ENCODE results near the gene RIOX2.

The RIOX2 gene

DNA sequence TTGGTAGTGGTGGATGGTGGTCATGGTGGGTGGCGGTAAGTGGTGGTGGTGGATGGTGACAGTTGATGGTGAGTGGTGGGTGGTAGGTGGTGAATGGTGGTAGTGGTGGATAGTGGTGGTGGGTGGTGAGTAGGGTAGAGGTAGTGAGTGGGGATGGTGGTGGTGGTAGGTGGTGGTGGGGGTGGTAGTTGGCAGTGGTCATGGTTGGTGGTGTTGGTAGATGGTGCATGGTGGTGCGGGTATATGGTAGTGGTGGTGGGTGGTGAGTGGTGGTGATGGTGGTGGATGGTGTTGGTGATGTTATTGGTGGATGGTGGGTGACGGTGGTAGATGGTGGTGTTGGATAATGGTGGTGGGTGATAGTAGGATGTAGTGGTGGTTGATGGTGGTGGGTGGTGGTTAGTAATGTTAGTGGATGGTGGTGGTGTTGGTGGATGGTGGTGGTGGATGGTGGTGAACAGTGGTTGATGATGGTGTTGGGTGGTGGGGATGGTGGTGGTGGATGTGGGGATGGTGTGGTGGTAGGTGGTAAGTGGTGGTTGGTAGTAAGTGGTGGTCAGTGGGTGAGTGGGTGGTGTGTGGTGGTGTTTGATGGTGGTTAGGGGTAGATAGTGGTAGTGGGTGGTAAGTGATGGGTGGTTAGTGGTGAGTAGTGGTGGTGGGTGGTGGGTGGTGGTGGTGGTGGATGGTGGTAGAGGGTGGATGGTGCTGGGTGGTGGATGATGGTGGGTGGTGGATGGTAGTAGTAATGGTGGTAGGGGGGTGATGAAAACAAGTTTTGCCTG lies 16.7 kb upstream of the RIOX2 start:
- no peak for DNase-seq

DNA sequence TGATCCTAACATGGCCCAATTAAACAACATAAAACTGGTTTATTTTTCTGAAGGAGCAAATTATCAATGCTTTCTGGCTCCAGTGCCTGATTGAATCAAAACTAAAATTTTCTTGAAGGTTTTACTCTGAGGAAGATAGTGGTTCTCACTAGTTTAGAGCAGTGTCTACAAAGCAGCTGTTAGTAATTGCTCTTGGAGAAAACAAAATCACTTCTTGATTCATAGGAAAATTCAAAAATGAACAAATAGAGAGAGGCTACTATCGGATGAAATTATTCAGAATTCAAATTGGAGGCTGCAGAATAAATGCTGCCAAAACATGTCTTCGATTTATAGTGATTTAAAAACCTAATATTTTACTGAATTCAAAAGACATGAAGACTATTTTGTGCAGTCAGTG lies 15.1 kb upstream of the RIOX2 start:
- DNase-seq, result no peak

DNA sequence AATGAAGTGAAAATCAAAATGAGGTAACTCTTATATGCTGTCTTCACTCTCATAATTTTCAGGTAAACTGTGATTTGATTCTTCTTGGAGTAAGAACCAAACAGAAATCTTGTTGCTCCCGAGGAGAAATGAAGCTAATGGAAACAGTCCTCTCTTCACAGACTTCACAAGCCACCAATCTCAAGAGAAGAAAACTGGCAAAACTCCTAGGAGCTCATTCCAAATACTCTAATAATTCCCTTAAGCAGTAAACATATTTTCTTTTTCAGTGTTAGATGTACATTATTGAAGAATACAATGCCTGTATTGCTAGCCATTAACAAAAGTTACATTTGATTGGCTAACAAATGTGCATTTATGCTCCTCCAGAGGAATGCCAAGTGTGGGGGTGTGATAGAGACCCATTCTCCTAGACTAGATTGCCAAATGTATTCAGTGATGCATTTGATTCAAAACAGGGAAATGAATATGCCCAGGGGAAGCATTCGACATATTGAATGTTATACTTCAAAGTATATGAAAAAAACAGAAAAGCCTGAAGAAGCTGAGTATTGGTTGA lies 11.8 kb upstream of the RIOX2 start:
- no peak for DNase-seq

DNA sequence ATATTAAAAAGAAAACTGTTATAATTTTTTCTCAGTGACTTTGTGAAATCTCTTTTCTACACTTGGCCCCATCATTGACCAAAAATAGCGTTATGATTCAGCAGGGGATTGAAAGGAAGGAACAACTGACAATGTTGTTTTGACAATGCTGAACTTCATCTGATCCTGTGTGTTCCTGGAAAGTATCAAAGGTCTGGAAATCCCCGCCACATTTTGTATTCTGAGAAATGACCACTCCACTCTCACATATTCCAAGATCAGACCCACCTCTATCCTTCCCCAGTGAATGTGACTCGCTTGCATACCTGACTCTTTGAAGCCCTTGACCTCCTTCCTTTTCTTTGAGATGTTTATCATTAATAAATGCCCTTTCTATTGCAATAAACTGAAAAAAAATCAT lies 9.7 kb upstream of the RIOX2 start:
- no peak for DNase-seq

DNA sequence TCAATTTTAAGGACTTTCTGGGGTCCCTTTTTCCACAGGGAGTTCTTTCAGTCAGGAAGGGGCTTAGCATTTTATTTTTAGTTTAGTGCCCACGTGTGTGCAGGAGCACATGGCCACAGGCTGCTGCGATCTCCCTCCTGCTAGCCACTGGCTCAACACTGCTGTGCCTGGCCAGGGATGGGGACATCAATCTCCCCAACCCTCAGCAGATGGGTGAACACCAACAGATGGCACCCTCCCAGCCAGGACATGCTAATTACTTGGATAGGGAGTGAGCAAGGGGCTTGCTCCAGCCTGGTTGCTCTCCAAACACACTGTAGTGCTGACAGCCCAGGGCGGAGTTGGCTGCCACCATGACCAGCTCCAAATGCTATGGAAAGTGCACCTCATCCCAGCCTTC lies 7.4 kb upstream of the RIOX2 start:
- no peak for DNase-seq

DNA sequence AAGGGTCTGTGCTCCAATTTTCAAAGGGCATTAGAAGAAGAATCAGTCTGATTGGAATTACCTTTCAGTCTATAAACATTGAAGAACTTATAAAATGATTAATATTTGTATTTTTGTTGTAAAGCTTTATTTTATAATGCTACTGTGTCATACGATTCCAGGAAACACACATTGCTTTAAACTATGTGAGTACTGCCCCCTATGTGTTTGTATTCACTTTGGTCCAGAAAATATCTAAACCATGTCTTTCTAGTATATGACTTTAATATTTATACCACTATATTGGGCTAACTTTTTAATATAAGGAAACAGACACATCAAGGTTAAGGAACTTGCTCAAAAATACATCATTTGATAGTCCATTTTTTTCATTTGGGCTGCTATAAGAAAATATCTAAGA lies 3.2 kb upstream of the RIOX2 start:
- DNase-seq, result no peak

DNA sequence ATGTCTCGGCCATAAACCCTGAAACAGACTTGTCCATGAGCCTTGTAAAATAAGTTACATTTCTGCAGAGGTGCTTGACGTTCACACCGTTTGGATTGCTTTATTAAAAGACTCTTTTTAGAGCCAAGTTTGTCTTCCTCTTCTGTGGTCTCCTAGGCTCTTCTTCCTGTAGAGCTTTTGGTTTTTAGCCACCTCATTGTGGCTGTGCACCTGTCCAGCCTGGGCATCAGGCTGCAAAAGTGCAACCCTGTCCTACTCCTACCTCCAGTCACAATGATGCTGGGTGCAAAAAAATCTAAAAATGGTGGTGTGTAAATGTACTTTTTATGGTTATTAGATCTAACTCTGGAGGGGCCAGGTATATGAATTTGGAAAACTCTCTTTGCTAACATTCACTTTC lies 2.8 kb upstream of the RIOX2 start:
- no peak for DNase-seq

DNA sequence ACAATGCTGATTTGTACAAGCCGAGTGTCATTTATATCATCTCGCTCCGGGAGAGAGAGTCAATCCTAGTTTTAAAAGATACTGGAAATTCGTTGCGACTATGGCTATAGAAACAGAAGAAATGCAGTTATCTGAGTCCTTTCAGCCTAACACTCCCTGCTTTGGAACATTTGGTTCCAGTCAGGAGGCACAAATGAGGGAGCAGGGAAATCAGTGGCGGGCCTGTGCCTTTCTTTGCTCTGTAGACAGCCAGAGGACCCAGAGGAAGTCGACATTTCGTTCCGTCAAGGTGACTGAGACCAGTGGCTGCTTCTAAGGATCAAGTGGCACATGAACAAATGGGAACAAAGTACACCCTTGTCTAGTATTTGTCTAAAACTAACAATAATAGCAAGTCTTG lies 745 bp upstream of the RIOX2 start:
- DNase-seq, result no peak

DNA sequence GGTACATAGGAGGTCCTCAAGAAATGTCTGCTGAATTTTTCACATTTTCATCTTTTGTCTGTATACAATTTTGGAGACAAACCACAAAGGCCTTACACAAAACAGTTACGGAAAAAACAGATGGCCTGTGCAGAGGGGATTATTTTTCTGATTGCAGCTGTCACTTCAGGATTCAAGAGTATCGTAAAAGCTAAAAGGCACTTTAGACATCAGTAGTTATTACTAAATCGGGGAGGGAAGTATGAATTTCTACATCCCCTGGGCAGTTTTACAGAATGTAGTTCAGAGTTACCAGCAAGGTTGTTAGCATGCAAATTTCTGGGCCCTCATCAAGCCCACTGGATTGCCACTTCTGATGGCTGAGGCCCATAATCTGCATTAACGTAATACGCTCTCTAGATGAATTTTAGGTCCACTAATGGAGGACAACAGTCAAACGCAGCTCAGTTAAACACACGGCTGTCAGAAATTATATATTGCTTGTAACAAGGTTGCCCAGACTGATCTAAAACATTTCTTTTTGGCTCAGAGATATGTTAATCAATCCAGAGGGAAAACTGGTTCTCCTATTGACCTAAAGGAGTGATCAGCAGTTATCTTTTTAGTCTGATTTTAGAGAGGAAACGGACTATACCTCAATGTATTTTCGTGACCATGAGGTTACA lies 1.1 kb downstream of the RIOX2 start:
- DNase-seq, result peak; percentile 12

DNA sequence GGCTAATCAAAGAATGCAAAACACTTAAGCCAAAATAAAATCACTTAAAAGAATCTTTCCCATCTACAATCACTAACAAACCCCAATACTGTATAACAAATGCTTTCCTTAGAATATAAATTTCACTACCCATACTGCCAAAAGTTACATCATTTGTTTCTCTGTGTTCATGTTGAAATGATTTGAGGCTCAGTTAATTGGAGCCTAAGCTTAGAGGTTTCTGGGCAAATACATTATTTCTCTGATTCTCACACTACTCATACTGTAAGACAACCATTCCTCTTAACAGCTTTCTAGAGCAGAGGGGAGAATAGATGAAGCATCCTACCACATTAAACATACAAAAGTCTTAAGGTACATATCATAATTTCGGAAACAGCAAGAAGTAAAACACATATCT lies 2.1 kb downstream of the RIOX2 start:
- DNase-seq, result no peak

DNA sequence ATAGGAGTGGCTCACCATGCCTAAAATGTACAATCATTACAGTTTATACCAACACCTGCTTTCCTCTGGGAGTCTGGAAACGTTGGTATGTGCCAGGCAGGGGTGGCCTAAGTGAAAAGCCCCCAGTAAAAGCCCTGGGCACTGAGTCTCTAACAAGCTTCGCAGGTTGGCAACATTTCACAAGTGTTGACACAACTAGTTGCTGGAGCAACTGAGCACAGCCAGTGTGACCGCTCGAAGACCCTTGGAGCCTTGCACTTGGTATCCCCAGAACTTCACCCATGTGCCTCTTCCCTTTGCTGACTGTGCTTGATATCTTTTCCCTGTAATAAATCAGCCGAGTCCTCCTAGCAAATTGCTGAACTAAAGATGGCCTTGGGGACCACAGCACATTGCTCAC lies 2.7 kb downstream of the RIOX2 start:
- DNase-seq, result no peak

DNA sequence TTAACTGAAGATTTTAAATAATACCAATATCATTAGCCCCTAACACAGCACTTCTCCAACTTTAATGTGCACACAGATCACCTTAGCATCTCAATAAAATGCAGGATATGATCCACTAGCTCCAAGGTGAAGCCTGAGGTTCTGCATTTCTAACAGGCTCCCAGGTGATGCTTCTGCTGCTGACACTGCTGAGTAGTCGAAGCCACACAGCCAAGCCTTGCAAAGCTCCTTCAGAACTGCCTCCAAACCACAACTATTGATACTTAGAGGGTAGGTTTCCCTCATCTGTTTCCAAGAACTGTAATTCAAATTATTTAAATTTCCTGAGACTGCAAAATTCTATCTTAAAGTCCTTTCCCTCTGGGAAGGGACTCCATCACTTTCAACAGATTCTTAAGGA lies 3.9 kb downstream of the RIOX2 start:
- no peak for DNase-seq

DNA sequence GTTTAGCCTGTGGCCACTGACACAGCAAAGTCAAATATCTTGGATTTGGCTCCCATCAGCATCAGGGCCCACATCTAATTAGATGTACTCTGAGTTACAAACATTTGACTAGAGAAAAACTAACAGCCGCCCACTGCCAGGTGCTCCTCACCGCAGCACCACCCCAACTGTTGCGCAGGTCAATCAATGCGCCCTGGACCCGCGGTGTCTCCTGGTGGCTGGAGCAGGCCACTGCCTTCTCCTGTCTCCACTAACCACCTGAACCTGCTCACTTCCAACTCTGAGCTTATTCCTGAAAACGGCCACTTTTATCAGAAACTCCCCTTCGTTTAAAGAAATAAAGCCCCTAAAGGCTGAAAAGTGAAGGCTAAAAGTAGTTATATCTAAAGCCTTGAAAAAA lies 4.3 kb downstream of the RIOX2 start:
- DNase-seq, result no peak

DNA sequence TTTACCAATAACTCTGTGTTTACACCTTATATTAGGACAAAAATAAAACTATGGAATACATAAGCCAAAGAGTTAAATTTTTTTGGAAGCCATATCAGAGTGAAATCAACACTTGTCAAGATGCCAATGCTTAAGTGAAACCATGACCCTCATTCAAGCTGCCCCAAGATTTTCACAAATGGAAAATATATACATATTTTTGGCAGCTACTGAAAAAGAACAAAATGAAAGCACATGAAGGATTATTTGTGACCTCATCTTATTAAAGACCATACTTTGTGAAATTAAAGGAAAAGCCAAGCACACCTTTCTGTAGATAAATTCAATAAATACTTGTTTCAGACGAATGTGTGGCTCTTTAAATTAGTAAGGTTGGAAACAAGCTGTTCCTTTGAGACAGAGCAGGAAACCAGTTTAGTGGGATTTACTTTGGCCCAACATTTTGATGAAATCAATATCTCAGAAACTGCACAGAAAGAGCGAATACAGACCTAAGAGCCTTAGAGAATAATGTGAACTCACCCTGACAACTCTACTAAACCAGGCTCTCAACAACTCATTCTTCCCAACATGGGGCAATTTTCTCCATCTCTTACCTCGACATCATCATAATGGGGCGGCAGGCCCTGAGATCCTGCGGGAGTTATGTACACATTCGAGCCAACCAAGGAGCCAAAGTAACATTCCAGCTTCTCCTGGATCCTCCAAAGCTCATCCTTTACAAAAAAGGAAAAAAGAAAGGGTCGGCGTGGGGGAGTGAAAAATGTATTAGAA lies 11.1 kb downstream of the RIOX2 start:
- DNase-seq, result no peak

DNA sequence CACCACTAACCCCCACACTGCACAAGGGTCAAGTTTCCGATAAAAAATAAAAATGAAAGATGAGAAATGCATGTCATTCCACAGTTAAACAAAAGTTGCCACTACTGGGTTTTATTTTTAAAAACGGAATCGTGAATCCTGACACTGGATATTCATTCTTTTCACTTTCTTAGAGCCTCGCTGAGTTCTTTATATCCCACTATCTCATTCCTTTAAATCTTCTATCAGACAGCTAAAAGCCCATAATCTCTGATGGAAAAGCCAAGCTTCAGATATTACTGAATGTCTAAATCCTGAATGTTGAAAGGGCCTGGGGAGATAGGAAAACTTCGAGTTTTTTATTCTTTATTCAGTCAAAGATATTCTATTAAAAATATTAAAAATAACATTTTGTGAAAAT lies 11.7 kb downstream of the RIOX2 start:
- DNase-seq, result no peak

DNA sequence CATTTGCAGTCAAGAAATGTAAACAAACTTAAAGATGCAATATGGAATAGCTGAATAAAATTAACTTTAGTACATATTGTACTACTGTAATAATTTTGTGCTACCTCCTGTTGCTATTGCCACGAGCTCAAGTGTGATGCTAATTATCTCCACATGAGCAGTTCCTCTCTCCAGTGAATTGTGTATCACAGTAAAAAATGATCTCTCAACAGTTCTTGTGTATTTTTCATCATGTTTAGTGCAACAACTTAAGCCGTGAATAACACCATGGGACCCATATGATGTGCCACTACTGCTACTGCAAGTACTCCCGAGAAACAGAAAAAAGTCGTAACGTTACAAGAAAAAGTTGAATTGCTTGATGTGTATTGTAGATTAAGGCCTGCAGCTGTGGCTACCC lies 12.4 kb downstream of the RIOX2 start:
- no peak for DNase-seq

DNA sequence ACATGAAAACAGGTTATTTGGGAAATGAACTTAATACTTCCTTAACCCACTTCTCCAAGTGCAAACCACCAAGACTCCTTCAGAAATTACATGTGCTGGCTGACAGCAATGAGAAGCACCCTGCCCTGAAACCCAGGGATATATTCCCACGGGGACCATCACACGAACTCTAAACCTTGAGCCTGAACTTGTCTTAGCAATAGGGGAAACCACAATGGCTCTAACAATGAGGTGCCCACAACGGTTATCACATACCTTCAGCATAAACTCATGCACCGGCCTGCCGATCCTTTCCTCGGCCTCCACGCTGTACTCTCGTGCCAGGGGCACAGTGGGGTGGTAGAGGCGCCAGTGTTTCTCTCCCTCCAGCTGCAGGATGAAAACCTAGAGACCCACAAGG lies 13.4 kb downstream of the RIOX2 start:
- DNase-seq, result peak; percentile 38

DNA sequence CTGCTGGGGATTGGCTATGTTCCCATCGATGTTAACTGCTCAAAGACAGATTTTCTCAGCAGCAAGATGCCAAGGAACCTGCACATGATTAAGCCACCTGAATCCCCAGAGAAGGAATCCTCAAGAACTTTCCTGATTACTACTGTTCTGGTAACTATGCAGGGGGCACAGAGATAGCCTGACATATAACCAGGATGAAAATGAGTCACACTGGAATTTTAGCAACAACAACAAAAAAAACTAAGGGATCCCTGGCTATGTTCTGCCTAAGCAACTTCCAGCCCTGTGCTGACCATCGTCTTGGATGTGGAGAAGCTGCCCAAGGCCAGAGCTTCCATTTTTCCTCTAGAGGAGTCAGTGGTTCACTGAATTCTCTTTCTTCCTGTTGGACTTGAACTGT lies 13.8 kb downstream of the RIOX2 start:
- DNase-seq, result no peak

DNA sequence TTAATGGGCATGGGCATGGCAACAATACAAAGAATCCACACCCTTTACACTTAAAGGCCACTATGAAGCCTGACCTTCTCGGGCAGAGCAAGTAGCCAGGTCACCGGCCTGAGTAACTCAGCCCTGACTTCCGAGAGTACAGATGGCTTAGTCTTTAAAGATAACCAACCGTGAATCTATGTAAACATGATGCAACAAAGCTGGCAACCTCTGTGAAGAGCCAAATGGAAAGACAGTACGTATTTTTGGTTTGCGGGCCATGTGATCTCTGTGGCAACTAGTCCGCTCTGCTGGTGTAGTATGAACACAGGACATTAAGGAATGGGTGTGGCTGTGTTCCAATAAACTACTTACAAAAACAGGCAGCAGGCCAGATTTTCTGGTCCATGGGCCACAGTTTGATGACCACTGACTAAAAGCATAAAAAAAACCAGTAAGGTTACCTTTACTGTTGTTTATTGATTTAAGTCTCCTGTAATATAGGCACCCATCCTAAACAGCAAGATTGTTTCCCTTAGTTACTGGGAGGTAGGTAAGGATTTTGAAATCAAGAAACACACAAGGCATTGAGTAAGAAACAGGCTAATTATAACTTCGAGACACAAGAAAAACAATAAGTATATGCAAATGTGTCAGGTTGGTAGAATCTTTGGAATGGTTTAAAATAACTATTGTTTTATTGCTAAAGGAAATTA lies 14.5 kb downstream of the RIOX2 start:
- peak; percentile 7 for DNase-seq

DNA sequence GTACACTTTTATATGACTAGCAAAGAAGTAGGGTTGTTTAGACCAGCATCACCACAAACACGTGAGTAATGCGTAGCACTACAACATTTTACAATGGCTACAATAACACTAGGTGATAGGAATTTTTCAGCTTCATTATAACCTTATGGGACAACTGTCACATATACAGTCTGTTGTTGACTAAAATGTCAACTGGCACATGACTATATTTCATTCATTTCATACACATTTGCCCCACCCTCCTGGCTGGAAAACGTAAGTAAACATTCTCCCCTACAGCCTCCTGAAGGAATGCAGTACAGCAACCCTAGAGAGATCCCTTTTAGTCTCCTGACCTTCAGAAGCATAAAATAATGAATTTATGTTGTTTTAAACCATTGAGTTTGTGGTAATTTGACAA lies 16.2 kb downstream of the RIOX2 start:
- DNase-seq, result no peak

DNA sequence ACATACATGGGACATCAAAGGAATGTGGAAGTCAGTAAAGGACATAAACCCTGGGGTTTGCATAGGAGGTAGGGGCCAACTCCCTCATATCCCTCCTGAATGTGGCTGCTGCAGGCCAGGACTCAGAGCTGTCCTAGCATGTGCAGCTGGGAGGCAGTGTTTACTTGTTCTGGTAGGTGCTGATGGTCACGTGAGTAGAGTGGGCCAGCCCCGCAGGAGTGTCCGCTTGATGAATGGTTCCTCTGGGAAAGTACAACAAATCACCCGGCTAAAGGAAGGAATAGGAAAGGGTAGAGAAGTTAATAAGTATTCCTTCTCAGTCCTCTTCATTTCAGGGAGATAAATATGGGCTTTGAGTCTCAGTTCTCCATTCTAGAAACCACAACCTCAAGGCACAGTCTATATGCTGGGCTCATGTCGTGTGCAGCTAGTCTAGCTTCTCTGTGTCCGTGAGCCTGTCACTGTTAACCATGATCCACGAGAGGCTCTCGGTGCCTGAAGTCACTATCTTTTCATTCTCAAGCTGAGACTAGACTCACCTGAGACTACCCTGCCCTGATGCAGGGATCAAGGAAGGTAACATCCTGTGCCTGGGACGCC lies 17.9 kb downstream of the RIOX2 start:
- DNase-seq, result no peak

DNA sequence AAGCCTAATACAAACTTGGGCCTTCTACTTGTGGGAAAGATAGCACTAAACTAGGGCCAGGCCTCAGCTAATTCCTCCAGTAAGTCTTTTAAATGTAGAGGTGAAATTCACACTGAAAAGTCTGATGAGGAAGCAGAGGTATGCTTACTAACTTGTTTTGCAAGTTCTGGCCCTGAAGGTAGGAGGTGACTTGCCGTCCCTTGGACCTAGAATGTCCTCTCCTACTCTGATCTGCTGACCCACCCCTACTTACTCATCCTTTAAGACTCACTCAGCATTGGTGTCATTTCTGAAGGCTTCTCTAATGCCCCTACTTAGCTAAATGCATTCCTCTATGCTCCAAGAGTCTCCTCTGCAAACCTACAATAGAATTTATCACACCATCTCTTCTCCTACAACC lies 19.4 kb downstream of the RIOX2 start:
- no peak for DNase-seq

DNA sequence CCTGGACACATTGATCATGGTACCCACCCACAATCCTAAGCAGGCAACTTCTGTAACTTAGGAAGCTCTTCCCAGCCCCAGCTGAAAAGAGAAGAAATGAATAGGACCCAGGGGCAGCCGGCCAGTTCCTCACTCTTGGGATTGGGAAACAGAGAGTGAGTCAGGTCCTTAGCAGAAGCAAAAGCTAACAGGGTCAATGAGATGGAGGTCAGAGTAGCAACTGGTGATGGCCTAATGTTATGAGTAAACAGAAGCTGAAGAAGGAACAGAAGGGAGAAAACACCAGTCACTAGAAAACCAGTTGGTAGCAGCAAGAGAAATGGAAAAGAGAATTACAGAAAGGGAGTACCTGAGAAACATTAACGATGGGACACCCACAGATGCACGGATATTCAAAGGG lies 20.0 kb downstream of the RIOX2 start:
- DNase-seq, result no peak

Measured in DMS79 (cell line).